ENCODE results near the gene CCT5. TPM values are rescaled to one million over a fixed set of nuclear protein-coding genes. Genes with fewer than 3 reads are reported as not detected.

The CCT5 gene
- total RNA-seq, 1 experiment from 2014 or later = 548 TPM

- DNase-seq (ENCODE audit: low spot score) = no peak
- no peak for ATAC-seq
- peaks cover 24% of the 10 kb centered on the region for H3K36me3 Mint-ChIP-seq
- CTCF ChIA-PET = no interaction called here
- POLR2A ChIA-PET = no interaction called here
- peaks cover 19% of the 10 kb centered on the region for H3K9me3 Mint-ChIP-seq
- no peak overlapping the region for H3K27ac Mint-ChIP-seq
- H3K4me3 Mint-ChIP-seq = no peak overlapping the region
- TF ChIP-seq NR1H2 (CRISPR knock-in tag; IDR thresholded peaks at IDR 0.05) = no peak
- no peaks in the 10 kb centered on the region for H3K27me3 Mint-ChIP-seq (ENCODE audit: low read depth)
- H3K4me1 Mint-ChIP-seq = peaks cover 6% of the 10 kb centered on the region; the same call in 1 of the 2 replicates
Observed at GRCh38 chr5:10229306-10230048, 20.6 kb upstream of the CCT5 start.

- CTCF ChIA-PET = interaction anchor here (1.2 kb wide), 1 partner anchor 71 kb away, joined by 4 read pairs; no protein-coding TSS in a partner anchor
- Mint-ChIP-seq H3K27me3 (ENCODE audit: low read depth) (no peaks in the 10 kb centered on the region), H3K36me3 (peaks cover 8% of the 10 kb centered on the region; the same call in 1 of the 2 replicates), H3K27ac (no peak overlapping the region), H3K4me1 (peaks cover 6% of the 10 kb centered on the region; the same call in 1 of the 2 replicates), H3K4me3 (no peak overlapping the region), H3K9me3 (no peaks in the 10 kb centered on the region)
- DNase-seq (ENCODE audit: low spot score) = no peak
- TF ChIP-seq MAX (CRISPR knock-in tag; IDR thresholded peaks at IDR 0.05) (no peak), ZNF317 (CRISPR knock-in tag; IDR thresholded peaks at IDR 0.05; ENCODE audit: borderline replicate concordance, low read depth) (no peak), HMGA2 (CRISPR knock-in tag; IDR thresholded peaks at IDR 0.05) (no peak), ZNF423 (CRISPR knock-in tag; IDR thresholded peaks at IDR 0.05) (no peak)
- ATAC-seq = no peak
- POLR2A ChIA-PET = no interaction called here
Observed at GRCh38 chr5:10232386-10232785, 17.7 kb upstream of the CCT5 start.

- Mint-ChIP-seq H3K27ac (no peak overlapping the region), H3K36me3 (peaks cover 8% of the 10 kb centered on the region; the same call in 1 of the 2 replicates), H3K27me3 (ENCODE audit: low read depth) (no peaks in the 10 kb centered on the region), H3K4me1 (peaks cover 6% of the 10 kb centered on the region; the same call in 1 of the 2 replicates), H3K9me3 (no peaks in the 10 kb centered on the region), H3K4me3 (no peak overlapping the region)
- TF ChIP-seq GRHL2 (CRISPR knock-in tag; IDR thresholded peaks at IDR 0.05; ENCODE audit: insufficient replicate concordance, severe bottlenecking) (no peak), FOXJ3 (CRISPR knock-in tag; IDR thresholded peaks at IDR 0.05; ENCODE audit: borderline replicate concordance) (no peak), NFATC4 (CRISPR knock-in tag; IDR thresholded peaks at IDR 0.05) (no peak), ZNF416 (CRISPR knock-in tag; IDR thresholded peaks at IDR 0.05) (no peak), PRDM15 (CRISPR knock-in tag; IDR thresholded peaks at IDR 0.05) (no peak)
- TF ChIP-seq, protein P1, sequence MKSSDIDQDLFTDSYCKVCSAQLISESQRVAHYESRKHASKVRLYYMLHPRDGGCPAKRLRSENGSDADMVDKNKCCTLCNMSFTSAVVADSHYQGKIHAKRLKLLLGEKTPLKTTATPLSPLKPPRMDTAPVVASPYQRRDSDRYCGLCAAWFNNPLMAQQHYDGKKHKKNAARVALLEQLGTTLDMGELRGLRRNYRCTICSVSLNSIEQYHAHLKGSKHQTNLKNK (CRISPR knock-in tag; IDR thresholded peaks at IDR 0.05) = no peak
- TF ChIP-seq, protein P2, sequence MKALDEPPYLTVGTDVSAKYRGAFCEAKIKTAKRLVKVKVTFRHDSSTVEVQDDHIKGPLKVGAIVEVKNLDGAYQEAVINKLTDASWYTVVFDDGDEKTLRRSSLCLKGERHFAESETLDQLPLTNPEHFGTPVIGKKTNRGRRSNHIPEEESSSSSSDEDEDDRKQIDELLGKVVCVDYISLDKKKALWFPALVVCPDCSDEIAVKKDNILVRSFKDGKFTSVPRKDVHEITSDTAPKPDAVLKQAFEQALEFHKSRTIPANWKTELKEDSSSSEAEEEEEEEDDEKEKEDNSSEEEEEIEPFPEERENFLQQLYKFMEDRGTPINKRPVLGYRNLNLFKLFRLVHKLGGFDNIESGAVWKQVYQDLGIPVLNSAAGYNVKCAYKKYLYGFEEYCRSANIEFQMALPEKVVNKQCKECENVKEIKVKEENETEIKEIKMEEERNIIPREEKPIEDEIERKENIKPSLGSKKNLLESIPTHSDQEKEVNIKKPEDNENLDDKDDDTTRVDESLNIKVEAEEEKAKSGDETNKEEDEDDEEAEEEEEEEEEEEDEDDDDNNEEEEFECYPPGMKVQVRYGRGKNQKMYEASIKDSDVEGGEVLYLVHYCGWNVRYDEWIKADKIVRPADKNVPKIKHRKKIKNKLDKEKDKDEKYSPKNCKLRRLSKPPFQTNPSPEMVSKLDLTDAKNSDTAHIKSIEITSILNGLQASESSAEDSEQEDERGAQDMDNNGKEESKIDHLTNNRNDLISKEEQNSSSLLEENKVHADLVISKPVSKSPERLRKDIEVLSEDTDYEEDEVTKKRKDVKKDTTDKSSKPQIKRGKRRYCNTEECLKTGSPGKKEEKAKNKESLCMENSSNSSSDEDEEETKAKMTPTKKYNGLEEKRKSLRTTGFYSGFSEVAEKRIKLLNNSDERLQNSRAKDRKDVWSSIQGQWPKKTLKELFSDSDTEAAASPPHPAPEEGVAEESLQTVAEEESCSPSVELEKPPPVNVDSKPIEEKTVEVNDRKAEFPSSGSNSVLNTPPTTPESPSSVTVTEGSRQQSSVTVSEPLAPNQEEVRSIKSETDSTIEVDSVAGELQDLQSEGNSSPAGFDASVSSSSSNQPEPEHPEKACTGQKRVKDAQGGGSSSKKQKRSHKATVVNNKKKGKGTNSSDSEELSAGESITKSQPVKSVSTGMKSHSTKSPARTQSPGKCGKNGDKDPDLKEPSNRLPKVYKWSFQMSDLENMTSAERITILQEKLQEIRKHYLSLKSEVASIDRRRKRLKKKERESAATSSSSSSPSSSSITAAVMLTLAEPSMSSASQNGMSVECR (CRISPR knock-in tag; IDR thresholded peaks at IDR 0.05; ENCODE audit: borderline replicate concordance) = no peak
- TF ChIP-seq, protein P3, sequence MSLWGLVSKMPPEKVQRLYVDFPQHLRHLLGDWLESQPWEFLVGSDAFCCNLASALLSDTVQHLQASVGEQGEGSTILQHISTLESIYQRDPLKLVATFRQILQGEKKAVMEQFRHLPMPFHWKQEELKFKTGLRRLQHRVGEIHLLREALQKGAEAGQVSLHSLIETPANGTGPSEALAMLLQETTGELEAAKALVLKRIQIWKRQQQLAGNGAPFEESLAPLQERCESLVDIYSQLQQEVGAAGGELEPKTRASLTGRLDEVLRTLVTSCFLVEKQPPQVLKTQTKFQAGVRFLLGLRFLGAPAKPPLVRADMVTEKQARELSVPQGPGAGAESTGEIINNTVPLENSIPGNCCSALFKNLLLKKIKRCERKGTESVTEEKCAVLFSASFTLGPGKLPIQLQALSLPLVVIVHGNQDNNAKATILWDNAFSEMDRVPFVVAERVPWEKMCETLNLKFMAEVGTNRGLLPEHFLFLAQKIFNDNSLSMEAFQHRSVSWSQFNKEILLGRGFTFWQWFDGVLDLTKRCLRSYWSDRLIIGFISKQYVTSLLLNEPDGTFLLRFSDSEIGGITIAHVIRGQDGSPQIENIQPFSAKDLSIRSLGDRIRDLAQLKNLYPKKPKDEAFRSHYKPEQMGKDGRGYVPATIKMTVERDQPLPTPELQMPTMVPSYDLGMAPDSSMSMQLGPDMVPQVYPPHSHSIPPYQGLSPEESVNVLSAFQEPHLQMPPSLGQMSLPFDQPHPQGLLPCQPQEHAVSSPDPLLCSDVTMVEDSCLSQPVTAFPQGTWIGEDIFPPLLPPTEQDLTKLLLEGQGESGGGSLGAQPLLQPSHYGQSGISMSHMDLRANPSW (CRISPR knock-in tag; conservative IDR thresholded peaks at IDR 0.05; ENCODE audit: low read depth) = no peak
- TF ChIP-seq, protein P4, sequence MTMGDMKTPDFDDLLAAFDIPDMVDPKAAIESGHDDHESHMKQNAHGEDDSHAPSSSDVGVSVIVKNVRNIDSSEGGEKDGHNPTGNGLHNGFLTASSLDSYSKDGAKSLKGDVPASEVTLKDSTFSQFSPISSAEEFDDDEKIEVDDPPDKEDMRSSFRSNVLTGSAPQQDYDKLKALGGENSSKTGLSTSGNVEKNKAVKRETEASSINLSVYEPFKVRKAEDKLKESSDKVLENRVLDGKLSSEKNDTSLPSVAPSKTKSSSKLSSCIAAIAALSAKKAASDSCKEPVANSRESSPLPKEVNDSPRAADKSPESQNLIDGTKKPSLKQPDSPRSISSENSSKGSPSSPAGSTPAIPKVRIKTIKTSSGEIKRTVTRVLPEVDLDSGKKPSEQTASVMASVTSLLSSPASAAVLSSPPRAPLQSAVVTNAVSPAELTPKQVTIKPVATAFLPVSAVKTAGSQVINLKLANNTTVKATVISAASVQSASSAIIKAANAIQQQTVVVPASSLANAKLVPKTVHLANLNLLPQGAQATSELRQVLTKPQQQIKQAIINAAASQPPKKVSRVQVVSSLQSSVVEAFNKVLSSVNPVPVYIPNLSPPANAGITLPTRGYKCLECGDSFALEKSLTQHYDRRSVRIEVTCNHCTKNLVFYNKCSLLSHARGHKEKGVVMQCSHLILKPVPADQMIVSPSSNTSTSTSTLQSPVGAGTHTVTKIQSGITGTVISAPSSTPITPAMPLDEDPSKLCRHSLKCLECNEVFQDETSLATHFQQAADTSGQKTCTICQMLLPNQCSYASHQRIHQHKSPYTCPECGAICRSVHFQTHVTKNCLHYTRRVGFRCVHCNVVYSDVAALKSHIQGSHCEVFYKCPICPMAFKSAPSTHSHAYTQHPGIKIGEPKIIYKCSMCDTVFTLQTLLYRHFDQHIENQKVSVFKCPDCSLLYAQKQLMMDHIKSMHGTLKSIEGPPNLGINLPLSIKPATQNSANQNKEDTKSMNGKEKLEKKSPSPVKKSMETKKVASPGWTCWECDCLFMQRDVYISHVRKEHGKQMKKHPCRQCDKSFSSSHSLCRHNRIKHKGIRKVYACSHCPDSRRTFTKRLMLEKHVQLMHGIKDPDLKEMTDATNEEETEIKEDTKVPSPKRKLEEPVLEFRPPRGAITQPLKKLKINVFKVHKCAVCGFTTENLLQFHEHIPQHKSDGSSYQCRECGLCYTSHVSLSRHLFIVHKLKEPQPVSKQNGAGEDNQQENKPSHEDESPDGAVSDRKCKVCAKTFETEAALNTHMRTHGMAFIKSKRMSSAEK (CRISPR knock-in tag; IDR thresholded peaks at IDR 0.05; ENCODE audit: borderline replicate concordance) = no peak
- ATAC-seq = no peak; the same call in 1 of the 2 replicates
- POLR2A ChIA-PET = no interaction called here
- DNase-seq (ENCODE audit: low spot score) = no peak
- CTCF ChIA-PET = interaction anchor here (0.8 to 1.2 kb wide), 2 partner anchors 71 to 398 kb away, joined by 3 to 4 read pairs; no protein-coding TSS in a partner anchor
Observed at GRCh38 chr5:10233011-10233410, 17.1 kb upstream of the CCT5 start.

All from WTC11 (cell line).